Measurements from ENCODE around the gene MYRF.
A peak's percentile ranks its signal among the peaks of the same experiment; 100 is the strongest.

Gene MYRF

GRCh38 chr11:61775606-61776554 is 23.4 kb downstream of the MYRF start:
- DNase-seq (ENCODE audit: low read depth in 2 of 3, low spot score in 2 of 3) = no peak

- peak in 2 of 3 experiments; percentile 46 to 49 for DNase-seq (ENCODE audit: low read depth in 2 of 3, low spot score in 2 of 3)
Observed at GRCh38 chr11:61776561-61777075, 24.2 kb downstream of the MYRF start.

GRCh38 chr11:61777234-61778090 is 25.0 kb downstream of the MYRF start:
- peak in 2 of 3 experiments; percentile 16 to 26 for DNase-seq (ENCODE audit: low read depth in 2 of 3, low spot score in 2 of 3)

GRCh38 chr11:61778357-61778886 is 26.0 kb downstream of the MYRF start:
- no peak for DNase-seq (ENCODE audit: low read depth in 2 of 3, low spot score in 2 of 3)

GRCh38 chr11:61778920-61779650 is 26.6 kb downstream of the MYRF start:
- DNase-seq (ENCODE audit: low read depth in 2 of 3, low spot score in 2 of 3) = no peak

GRCh38 chr11:61779666-61780525 is 27.5 kb downstream of the MYRF start:
- no peak for DNase-seq (ENCODE audit: low read depth in 2 of 3, low spot score in 2 of 3)

GRCh38 chr11:61780581-61781162 is 28.2 kb downstream of the MYRF start:
- DNase-seq (ENCODE audit: low read depth in 2 of 3, low spot score in 2 of 3) = no peak

- no peak for DNase-seq (ENCODE audit: low read depth in 2 of 3, low spot score in 2 of 3)
Observed at GRCh38 chr11:61781585-61781984, 29.1 kb downstream of the MYRF start.

GRCh38 chr11:61782299-61782698 is 29.9 kb downstream of the MYRF start:
- DNase-seq (ENCODE audit: low read depth in 2 of 3, low spot score in 2 of 3) = no peak

- DNase-seq (ENCODE audit: low read depth in 2 of 3, low spot score in 2 of 3) = no peak
Observed at GRCh38 chr11:61782841-61783240, 30.4 kb downstream of the MYRF start.

- no peak for DNase-seq (ENCODE audit: low read depth in 2 of 3, low spot score in 2 of 3)
Observed at GRCh38 chr11:61783717-61784505, 31.5 kb downstream of the MYRF start.

- DNase-seq (ENCODE audit: low read depth in 2 of 3, low spot score in 2 of 3) = no peak
Observed at GRCh38 chr11:61784506-61784805, 32.0 kb downstream of the MYRF start.

GRCh38 chr11:61785837-61786402 is 33.5 kb downstream of the MYRF start:
- DNase-seq (ENCODE audit: low read depth in 2 of 3, low spot score in 2 of 3) = no peak

GRCh38 chr11:61787928-61788491 is 35.6 kb downstream of the MYRF start:
- DNase-seq (ENCODE audit: low read depth in 2 of 3, low spot score in 2 of 3) = no peak

- DNase-seq (ENCODE audit: low read depth in 2 of 3, low spot score in 2 of 3) = peak in 1 of 3 experiments; percentile 34
Observed at GRCh38 chr11:61791737-61792309, 39.4 kb downstream of the MYRF start.

- DNase-seq (ENCODE audit: low read depth in 2 of 3, low spot score in 2 of 3) = peak; percentile 74 to 77 (median 76)
Observed at GRCh38 chr11:61792310-61793082, 40.1 kb downstream of the MYRF start, which contains the start of the genes FEN1 and TMEM258. FEN1 (plus strand) TSS chr11:61792911; CDS start chr11:61795362, 2,451 bp downstream. TMEM258 (minus strand) TSS chr11:61792599; CDS start chr11:61792558, 41 bp downstream.

Data from activated CD8-positive, alpha-beta memory T cell treated with anti-CD3 and anti-CD28 coated beads for 48 hours (primary cell).